ENCODE results near the gene TRIM25.

The TRIM25 gene

DNA sequence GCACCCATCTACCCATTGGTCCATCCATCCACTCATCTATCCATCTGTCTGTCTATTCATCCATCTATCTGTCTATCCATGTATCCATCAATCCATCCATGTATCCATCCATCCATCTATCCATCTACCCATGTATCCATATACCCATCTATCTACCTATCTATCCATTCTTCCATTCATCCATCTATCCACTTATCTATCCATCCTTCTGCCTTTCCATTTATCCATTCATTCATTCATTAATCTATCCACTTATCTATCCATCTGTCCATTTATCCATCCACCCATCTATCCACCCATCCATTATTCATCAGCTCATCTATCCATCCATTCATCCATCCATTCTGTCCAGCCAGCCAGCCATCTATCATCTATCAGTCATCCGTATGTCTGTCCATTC, 21.5 kb downstream of the TRIM25 start:
- Mint-ChIP-seq H3K27me3 (no peaks in the 10 kb centered on the region), H3K9me3 (ENCODE audit: low read depth) (peaks cover under 1% of the 10 kb centered on the region), H3K36me3 (peaks cover 27% of the 10 kb centered on the region), H3K4me1 (ENCODE audit: low read depth) (peaks cover 2% of the 10 kb centered on the region), H3K27ac (no peak overlapping the region), H3K4me3 (no peak overlapping the region)

DNA sequence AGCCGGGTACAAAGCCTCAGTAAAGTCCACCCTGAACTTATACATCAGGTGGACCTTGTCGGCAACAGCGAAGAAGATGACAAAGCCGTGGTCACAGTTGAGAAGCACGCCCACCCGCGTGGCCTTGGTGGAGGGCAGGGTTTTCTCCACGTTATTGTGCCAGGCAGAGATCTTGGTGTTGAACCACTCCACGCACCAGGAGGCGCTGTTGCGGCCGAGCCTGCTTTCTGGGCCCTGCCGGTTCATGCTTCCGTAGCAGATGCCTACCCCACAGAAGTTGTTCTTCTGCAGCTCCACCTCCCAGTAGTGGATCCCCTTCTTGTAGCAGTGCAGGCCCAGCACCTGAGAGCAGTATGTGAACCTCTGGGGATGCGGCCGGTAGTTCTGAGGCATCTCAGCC, 22.1 kb downstream of the TRIM25 start:
- Mint-ChIP-seq H3K4me3 (no peak overlapping the region), H3K27me3 (no peaks in the 10 kb centered on the region), H3K4me1 (ENCODE audit: low read depth) (peaks cover 2% of the 10 kb centered on the region), H3K9me3 (ENCODE audit: low read depth) (peaks cover 4% of the 10 kb centered on the region), H3K27ac (no peak overlapping the region), H3K36me3 (peaks cover 30% of the 10 kb centered on the region)

DNA sequence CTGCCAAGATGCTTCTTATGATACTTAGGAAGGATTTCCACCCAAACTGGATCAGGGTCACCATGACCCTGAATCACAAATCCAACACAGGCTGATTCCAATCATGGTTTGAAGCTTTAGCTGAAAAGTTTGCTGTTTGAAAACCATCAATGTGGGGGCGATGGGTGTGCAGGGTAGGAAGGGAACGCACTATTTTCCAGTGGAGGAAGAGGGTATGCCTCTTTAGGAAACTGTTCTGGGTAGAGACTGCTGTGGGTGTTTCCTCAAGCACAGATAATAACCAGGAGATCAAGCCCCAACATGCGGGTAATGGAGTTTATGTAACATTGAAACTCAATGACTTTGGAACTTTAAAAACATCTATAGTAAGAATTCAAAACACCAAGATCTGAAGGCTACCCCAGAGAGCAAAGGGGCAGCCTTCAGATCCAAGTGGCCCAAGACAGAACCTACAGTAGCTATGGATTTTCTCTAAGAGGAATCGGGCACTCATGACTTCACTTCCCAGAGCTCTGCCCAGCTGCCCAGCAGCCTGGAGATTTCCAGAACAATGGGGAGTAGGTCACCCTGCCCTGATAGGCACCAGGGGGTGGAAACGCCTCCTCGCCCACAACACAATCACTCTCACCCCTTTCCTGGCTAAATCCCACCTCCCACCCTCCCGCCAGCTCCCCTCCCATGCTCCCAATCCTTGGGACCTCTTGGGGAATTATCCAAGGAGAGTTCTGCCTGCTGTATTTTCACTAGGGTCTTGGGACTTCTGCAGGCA, 22.8 kb downstream of the TRIM25 start:
- Mint-ChIP-seq H3K4me3 (no peak overlapping the region), H3K27me3 (no peaks in the 10 kb centered on the region), H3K27ac (no peak overlapping the region), H3K4me1 (ENCODE audit: low read depth) (peaks cover 2% of the 10 kb centered on the region), H3K36me3 (peaks cover 30% of the 10 kb centered on the region), H3K9me3 (ENCODE audit: low read depth) (peaks cover 4% of the 10 kb centered on the region)

DNA sequence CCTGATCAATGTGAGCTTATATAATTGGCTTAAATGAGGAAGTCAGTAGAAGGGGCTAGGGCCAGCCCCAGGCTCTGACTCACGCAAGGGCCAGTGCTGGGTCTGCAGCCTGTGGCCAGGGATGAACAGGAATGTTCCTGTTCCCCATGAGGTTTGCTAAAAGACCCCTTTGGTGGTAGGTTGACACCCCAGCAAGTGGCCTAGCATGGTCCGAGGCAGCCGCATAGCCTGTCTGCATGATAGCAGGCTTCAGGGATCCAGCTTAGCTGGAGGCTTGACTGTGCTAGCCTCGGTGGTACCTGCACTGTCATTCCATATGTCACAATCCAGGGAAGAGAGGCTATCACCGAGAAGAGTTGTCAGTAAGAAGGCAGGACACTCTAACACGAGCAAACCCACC, 23.5 kb downstream of the TRIM25 start:
- Mint-ChIP-seq H3K4me3 (no peak overlapping the region), H3K27me3 (no peaks in the 10 kb centered on the region), H3K4me1 (ENCODE audit: low read depth) (peaks cover 2% of the 10 kb centered on the region), H3K9me3 (ENCODE audit: low read depth) (peaks cover 4% of the 10 kb centered on the region), H3K36me3 (peaks cover 30% of the 10 kb centered on the region), H3K27ac (no peak overlapping the region)

DNA sequence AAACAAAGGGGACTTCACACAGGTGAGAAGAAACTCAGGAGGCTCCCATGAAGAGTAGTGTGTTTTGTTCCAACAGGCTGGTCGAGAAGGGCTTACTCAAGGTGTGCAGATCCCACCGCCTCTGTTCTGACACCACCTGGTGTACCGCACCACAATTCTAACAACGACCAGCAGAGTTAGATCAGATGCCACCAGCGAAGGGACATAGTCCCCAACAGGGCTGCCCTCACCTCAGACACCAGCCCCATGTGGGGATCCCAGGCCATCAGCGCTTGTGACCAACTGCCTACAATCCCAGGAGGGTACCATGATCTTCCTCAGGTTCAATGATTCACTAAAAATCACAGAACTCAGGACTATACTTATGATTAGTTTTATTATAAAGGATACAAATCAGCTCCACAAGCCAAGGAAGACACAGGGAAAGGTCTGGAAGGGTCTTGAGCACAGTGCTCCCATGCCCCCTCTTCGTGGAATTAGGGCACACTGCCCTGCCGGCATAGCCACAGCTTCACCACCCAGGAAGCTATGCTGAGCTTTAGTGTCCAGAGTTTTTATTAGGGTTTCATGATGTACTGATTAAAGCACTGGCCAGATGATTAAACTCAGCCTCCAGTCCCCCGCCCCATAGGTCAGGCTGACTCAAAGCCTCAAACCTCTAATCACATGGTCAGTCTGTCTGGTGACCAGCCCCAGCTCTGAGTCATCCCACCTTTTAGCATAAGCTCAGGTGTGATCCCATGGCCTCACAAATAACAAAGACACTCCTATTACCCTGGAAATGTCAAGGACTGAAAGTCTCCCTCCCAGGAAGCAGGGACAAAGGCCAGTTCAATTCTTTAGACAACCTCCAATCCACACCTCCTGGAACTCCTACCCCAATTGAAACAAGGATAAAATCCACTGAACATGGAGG, 26.0 kb downstream of the TRIM25 start:
- Mint-ChIP-seq H3K4me1 (ENCODE audit: low read depth) (peaks cover 2% of the 10 kb centered on the region), H3K27ac (no peak overlapping the region), H3K9me3 (ENCODE audit: low read depth) (peaks cover 4% of the 10 kb centered on the region), H3K27me3 (no peaks in the 10 kb centered on the region), H3K4me3 (no peak overlapping the region), H3K36me3 (peaks cover 23% of the 10 kb centered on the region)

DNA sequence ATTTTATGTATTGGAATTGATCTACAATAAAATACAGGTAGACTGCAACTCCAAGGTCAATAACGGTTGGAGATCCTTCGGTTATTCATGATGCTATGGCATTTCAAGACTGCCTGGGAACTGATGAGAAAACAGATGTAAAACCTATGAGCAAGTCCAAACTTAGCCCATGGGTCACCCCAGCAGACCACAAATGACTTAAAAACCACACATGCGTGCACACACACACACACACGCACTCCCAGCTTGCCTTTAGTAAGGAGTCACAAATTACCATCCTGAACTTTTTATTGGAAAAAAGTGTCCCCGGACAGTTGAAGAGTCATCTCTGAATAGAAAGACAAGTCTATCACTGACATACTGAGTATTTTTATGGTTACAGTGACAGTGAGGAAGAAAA, 26.7 kb downstream of the TRIM25 start:
- peaks cover 4% of the 10 kb centered on the region for H3K9me3 Mint-ChIP-seq (ENCODE audit: low read depth)
- H3K36me3 Mint-ChIP-seq, result peaks cover 19% of the 10 kb centered on the region
- no peak overlapping the region for H3K4me3 Mint-ChIP-seq
- no peak overlapping the region for H3K27ac Mint-ChIP-seq
- no peaks in the 10 kb centered on the region for H3K27me3 Mint-ChIP-seq
- peaks cover under 1% of the 10 kb centered on the region for H3K4me1 Mint-ChIP-seq (ENCODE audit: low read depth)

DNA sequence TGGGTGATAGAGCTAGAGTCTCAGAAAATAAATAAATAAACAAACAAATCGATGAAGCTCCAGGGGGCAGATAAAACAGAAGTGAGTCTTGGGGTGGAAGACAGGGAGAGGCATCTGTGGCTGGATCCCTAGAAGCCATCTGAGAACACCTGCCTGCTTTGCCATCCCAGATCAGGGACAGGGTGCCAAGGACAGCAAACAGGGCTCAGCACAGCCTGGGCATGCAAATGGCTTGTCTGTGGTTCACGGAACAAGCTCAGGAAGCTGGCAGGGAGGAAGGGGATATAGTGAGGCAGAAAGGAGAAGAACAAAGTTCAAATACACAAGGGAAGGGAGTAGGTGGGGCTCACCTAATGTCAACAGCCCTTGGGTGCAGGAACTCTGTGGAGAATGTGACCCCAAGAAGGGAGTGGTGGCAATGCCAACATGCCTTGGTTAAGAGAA, 27.5 kb downstream of the TRIM25 start:
- no peak overlapping the region for H3K4me3 Mint-ChIP-seq
- no peak overlapping the region for H3K27ac Mint-ChIP-seq

DNA sequence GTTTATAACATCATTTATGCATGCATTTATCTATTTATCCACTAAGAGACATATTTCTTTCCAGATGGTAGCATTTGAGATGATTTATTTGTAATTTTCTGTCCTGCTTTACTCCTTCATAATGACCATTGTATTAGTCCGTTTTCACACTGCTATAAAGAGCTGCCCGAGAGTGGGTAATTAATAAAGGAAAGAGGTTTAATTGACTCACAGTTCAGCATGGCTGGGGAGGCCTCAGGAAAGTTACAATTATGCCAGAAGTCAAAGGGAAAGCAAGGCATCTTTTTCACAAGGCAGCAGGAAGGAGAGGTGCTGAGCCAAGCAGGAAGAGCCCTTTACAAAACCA, 28.6 kb downstream of the TRIM25 start:
- H3K4me1 Mint-ChIP-seq (ENCODE audit: low read depth), result no peaks in the 10 kb centered on the region
- no peak overlapping the region for H3K27ac Mint-ChIP-seq
- H3K4me3 Mint-ChIP-seq, result no peak overlapping the region
- H3K36me3 Mint-ChIP-seq, result peaks cover 16% of the 10 kb centered on the region
- H3K9me3 Mint-ChIP-seq (ENCODE audit: low read depth), result peaks cover 4% of the 10 kb centered on the region
- H3K27me3 Mint-ChIP-seq, result no peaks in the 10 kb centered on the region

More for the DNA sequence above, 27.5 kb downstream of the TRIM25 start:
- peaks cover 4% of the 10 kb centered on the region for H3K9me3 Mint-ChIP-seq (ENCODE audit: low read depth)
- H3K36me3 Mint-ChIP-seq, result peaks cover 19% of the 10 kb centered on the region
- no peaks in the 10 kb centered on the region for H3K4me1 Mint-ChIP-seq (ENCODE audit: low read depth)
- H3K27me3 Mint-ChIP-seq, result no peaks in the 10 kb centered on the region

DNA sequence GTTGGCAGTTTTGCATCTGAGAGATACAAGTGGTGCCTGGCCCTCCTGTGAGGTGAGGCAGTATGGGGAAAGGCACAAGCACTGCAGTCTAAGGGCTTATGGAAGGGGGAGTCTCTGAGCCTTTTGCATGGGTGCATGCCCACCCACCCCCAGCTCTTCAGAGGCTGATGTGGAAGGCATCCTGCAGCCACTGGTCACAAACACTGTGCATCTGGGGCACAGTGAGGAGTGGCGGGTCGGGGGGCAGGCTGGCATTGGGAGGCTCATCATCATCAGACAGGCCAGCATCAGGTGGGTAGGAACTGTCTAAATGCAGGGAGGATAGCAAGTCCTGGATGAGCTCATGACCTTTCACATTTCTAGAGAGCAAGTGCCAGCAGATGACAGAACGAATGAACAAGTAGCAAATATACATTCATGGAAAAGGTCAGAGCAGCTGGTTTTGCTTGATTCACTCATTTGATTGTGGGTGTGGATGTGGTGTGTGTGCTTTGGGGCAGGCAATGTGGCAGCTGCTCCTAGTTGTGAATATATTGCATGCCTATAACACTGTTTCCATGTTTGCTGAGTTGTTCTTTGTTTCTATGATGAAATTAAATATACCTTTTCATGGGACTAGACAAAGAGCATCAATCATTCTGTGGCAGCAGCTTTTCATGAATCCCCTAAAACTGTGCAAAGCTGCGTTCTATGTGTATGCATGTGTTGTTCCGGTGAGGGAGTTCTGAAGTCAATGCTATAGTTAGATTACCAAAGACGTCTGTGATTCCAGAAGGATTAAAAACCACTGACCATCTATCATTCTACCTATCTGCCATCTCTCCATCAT, 29.2 kb downstream of the TRIM25 start:
- Mint-ChIP-seq H3K4me1 (ENCODE audit: low read depth) (no peaks in the 10 kb centered on the region), H3K4me3 (no peak overlapping the region), H3K27ac (no peak overlapping the region), H3K27me3 (no peaks in the 10 kb centered on the region), H3K9me3 (ENCODE audit: low read depth) (peaks cover 4% of the 10 kb centered on the region), H3K36me3 (peaks cover 16% of the 10 kb centered on the region)

DNA sequence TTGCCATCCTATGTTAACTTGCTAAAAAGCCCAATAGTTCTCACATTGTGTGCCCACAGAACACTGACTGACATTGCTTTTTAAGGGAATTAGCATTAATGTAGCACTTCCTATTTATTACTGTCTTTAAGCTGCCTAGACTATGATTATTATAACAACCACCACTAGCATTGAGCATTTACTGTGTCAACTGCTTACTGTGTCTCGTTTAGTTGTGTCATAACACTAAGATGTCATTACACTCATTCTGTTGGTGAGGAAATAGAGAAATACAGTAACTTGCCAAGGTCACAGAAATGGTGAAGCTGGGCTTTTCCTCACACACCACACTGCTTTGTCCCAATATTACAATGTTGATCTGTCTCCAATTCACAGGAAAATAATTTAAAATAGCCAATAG, 30.2 kb downstream of the TRIM25 start:
- Mint-ChIP-seq H3K27me3 (no peaks in the 10 kb centered on the region), H3K36me3 (peaks cover 12% of the 10 kb centered on the region), H3K4me3 (no peak overlapping the region), H3K27ac (no peak overlapping the region), H3K4me1 (ENCODE audit: low read depth) (no peaks in the 10 kb centered on the region), H3K9me3 (ENCODE audit: low read depth) (peaks cover 4% of the 10 kb centered on the region)

DNA sequence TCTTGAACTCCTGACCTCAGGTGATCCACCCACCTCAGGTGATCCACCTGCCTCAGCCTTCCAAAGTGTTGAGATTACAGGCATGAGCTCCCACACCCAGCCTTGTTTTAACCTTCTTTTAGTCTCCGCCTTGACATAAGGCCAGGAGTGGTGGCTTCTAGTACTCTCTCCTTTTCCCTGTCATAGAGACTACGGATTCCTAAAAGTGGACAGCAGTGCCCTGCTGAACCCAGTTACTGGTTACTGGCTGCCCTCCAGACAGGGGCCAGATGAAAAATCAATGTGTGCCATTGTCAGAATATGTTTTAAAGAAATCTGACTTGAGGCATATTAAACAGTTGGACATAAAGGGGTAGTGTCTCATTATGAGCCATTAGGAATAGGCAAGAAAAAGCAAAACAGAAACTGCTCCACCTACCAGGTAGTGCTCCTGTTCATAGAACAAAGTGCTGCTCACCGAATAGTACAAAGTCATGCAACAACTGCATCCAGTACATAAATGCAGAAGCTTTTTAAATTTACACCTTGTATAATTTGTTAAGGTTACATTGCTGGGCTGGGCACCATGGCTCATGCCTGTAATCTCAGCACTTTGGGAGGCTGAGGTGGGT, 32.1 kb downstream of the TRIM25 start:
- H3K27ac Mint-ChIP-seq, result no peak overlapping the region
- H3K9me3 Mint-ChIP-seq (ENCODE audit: low read depth), result no peaks in the 10 kb centered on the region
- no peaks in the 10 kb centered on the region for H3K36me3 Mint-ChIP-seq
- no peaks in the 10 kb centered on the region for H3K4me1 Mint-ChIP-seq (ENCODE audit: low read depth)
- H3K27me3 Mint-ChIP-seq, result no peaks in the 10 kb centered on the region
- no peak overlapping the region for H3K4me3 Mint-ChIP-seq

DNA sequence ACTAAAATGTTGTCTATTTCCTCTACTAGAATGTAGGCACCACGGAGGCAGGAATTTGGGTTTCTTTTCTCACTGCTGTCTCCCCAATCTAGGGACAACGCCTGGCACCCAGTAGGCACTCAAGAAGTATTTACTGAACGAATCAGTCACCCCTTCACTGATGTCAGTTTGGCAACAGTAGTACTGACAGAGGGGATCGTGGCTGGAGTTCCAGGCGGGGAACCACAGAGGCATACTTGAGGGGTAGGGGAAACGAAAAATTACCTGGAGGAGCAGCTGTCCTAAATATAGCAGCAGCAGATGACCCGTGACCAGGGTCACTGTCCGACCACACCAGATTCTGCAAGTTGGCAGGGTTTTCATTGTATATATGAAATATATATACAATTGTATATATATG, 33.3 kb downstream of the TRIM25 start:
- Mint-ChIP-seq H3K36me3 (no peaks in the 10 kb centered on the region), H3K9me3 (ENCODE audit: low read depth) (no peaks in the 10 kb centered on the region), H3K4me1 (ENCODE audit: low read depth) (no peaks in the 10 kb centered on the region), H3K27me3 (peaks cover 3% of the 10 kb centered on the region), H3K27ac (no peak overlapping the region), H3K4me3 (no peak overlapping the region)

DNA sequence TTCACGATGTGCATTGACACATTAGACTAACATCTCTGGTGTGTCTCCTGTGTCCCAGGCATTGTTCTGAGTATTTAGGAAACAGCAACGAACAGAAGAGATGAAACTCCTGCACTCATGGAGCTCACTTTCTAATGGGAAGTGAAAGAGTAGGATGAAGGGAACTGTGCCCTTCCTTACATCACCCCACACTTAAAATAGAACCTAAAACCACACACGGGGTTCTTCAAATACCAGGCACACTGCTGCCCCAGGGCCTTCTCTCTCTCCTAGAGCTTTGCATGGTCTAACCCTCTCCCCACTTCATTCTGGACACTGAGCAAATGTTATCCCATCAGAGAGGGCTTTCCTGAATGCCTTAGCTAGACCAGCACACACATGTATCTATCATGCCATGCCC, 33.7 kb downstream of the TRIM25 start:
- no peaks in the 10 kb centered on the region for H3K36me3 Mint-ChIP-seq
- peaks cover 3% of the 10 kb centered on the region for H3K27me3 Mint-ChIP-seq
- no peak overlapping the region for H3K4me3 Mint-ChIP-seq
- no peaks in the 10 kb centered on the region for H3K9me3 Mint-ChIP-seq (ENCODE audit: low read depth)
- no peaks in the 10 kb centered on the region for H3K4me1 Mint-ChIP-seq (ENCODE audit: low read depth)
- H3K27ac Mint-ChIP-seq, result no peak overlapping the region

DNA sequence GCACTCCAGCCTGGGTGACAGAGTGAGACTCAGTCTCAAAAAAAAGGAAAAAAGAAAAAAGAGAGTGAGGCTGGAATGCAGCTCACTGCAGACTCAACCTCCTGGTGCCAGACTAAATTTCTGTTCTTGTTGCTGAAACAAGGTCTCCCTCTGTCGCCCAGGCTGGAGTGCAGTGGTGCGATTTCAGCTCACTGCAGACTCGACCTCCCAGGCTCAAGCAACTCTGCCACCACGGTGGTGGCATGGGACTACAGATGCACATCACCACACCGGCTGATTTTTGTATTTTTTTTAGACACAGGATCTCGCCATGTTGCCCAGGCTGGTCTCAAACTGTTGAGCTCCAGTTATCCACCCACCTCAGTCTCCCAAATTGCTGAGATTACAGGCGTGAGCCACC, 34.6 kb downstream of the TRIM25 start:
- no peak overlapping the region for H3K27ac Mint-ChIP-seq
- H3K27me3 Mint-ChIP-seq, result peaks cover 3% of the 10 kb centered on the region
- H3K4me3 Mint-ChIP-seq, result no peak overlapping the region
- H3K36me3 Mint-ChIP-seq, result no peaks in the 10 kb centered on the region
- no peaks in the 10 kb centered on the region for H3K4me1 Mint-ChIP-seq (ENCODE audit: low read depth)
- H3K9me3 Mint-ChIP-seq (ENCODE audit: low read depth), result no peaks in the 10 kb centered on the region
